WTC11 (cell line): ENCODE data around the gene FAM240A. TPM values are rescaled to one million over a fixed set of nuclear protein-coding genes. Genes with fewer than 3 reads are reported as not detected.

Experiments
- ATAC-seq: fragments of 200-7000 bp; cut with Tn5 transposase; 2 replicates; pipeline ENCODE4 v1.10.0; 2021; ENCODE audit warnings: mild to moderate bottlenecking, moderate library complexity
- CTCF ChIA-PET: fragments of 300-600 bp; sonication (Branson Sonifier 250); formaldehyde crosslinking; loops from one replicate; lab custom pipeline; 2021; ENCODE audit warnings: antibody characterized with exemption; lab: Charles Lee
- POLR2A ChIA-PET: fragments of 350-600 bp; sonication (Branson Sonifier 250); formaldehyde crosslinking; loops from one replicate; lab custom pipeline; 2021; ENCODE audit warnings: antibody characterized with exemption; lab: Charles Lee
- DNase-seq: peaks from one replicate; pipeline ENCODE4 v3.0.0; 2021; ENCODE audit warnings: low spot score
- H3K27ac Mint-ChIP-seq: 2 replicates; pipeline ENCODE4 v1.8.0; 2021; ENCODE audit warnings: mixed read lengths
- H3K27me3 Mint-ChIP-seq: 2 replicates; pipeline ENCODE4 v1.8.0; 2021; ENCODE audit warnings: low read depth, mild to moderate bottlenecking, moderate library complexity, mixed read lengths
- H3K36me3 Mint-ChIP-seq: 2 replicates; pipeline ENCODE4 v1.8.0; 2021; ENCODE audit warnings: mixed read lengths
- H3K4me1 Mint-ChIP-seq: 2 replicates; pipeline ENCODE4 v1.8.0; 2022; ENCODE audit warnings: mixed read lengths
- H3K4me3 Mint-ChIP-seq: 2 replicates; pipeline ENCODE4 v1.8.0; 2021; ENCODE audit warnings: mild to moderate bottlenecking, moderate library complexity, mixed read lengths
- H3K9me3 Mint-ChIP-seq: 2 replicates; pipeline ENCODE4 v1.8.0; 2021; ENCODE audit warnings: mixed read lengths
- CREM ChIP-seq: sonication (generic); formaldehyde crosslinking; IDR thresholded peaks from 2 replicates; pipeline ENCODE4 v1.8.1; 2022; ENCODE audit warnings: mild to moderate bottlenecking, missing genetic modification reagents, moderate library complexity
- E2F4 ChIP-seq: sonication (generic); formaldehyde crosslinking; IDR thresholded peaks from 2 replicates; pipeline ENCODE4 v1.8.1; 2022; ENCODE audit warnings: low read depth, mild to moderate bottlenecking, moderate library complexity, missing genetic modification reagents, borderline replicate concordance
- ESRRA ChIP-seq: sonication (generic); formaldehyde crosslinking; IDR thresholded peaks from 2 replicates; pipeline ENCODE4 v1.8.1; 2022; ENCODE audit warnings: mild to moderate bottlenecking, missing genetic modification reagents, borderline replicate concordance
- FOXK1 ChIP-seq: sonication (generic); formaldehyde crosslinking; IDR thresholded peaks from 2 replicates; pipeline ENCODE4 v1.8.0; 2022; ENCODE audit warnings: mild to moderate bottlenecking, moderate library complexity, missing genetic modification reagents
- JAZF1 ChIP-seq: fragments of 250-450 bp; sonication (Bioruptor Pico); IDR thresholded peaks from 2 replicates; pipeline ENCODE4 v1.9.0; 2021; ENCODE audit warnings: moderate library complexity, mild to moderate bottlenecking, inconsistent platforms
- NFE2L1 ChIP-seq: sonication (generic); formaldehyde crosslinking; IDR thresholded peaks from 2 replicates; pipeline ENCODE4 v1.8.1; 2023; ENCODE audit warnings: missing genetic modification reagents
- RORB ChIP-seq: fragments of 250-450 bp; sonication (Bioruptor Pico); IDR thresholded peaks from 2 replicates; pipeline ENCODE4 v1.9.0; 2021; ENCODE audit warnings: mild to moderate bottlenecking
- SOX15 ChIP-seq: fragments of 250-450 bp; sonication (Bioruptor Pico); IDR thresholded peaks from 2 replicates; pipeline ENCODE4 v1.9.0; 2021; ENCODE audit warnings: mild to moderate bottlenecking
- TCF7 ChIP-seq: sonication (generic); formaldehyde crosslinking; IDR thresholded peaks from 2 replicates; pipeline ENCODE4 v1.8.0; 2022; ENCODE audit warnings: mild to moderate bottlenecking, low read depth, missing genetic modification reagents, moderate library complexity
- USF2 ChIP-seq: sonication (generic); formaldehyde crosslinking; IDR thresholded peaks from 2 replicates; pipeline ENCODE4 v1.8.1; 2023; ENCODE audit warnings: mild to moderate bottlenecking, missing genetic modification reagents, moderate library complexity
- ZMAT4 ChIP-seq: fragments of 250-450 bp; sonication (Bioruptor Pico); IDR thresholded peaks from 2 replicates; pipeline ENCODE4 v1.9.0; 2021; ENCODE audit warnings: mild to moderate bottlenecking
- ZNF121 ChIP-seq: sonication (generic); formaldehyde crosslinking; IDR thresholded peaks from 2 replicates; pipeline ENCODE4 v1.8.0; 2023; ENCODE audit warnings: missing genetic modification reagents
- ZNF219 ChIP-seq: sonication (generic); formaldehyde crosslinking; IDR thresholded peaks from 2 replicates; pipeline ENCODE4 v1.8.0; 2023; ENCODE audit warnings: missing genetic modification reagents, mild to moderate bottlenecking, borderline replicate concordance
- ZNF423 ChIP-seq: fragments of 250-450 bp; sonication (Bioruptor Pico); IDR thresholded peaks from 2 replicates; pipeline ENCODE4 v2.1.2; 2022; ENCODE audit warnings: mild to moderate bottlenecking, moderate library complexity
- total RNA-seq: library from RNA; stranded (reverse); gene quantifications from 3 replicates; pipeline ENCODE4 v1.2.3, GENCODE V29; 2021
- TF ChIP-seq, protein P1 (sequence below): fragments of 200-600 bp; IDR thresholded peaks from 2 replicates; pipeline ENCODE4 v1.8.0; 2022; ENCODE audit warnings: antibody characterized with exemption
- TF ChIP-seq, protein P2 (sequence below): sonication (generic); formaldehyde crosslinking; IDR thresholded peaks from 2 replicates; pipeline ENCODE4 v1.8.1; 2023; ENCODE audit warnings: mild to moderate bottlenecking, missing genetic modification reagents, moderate library complexity

Gene FAM240A
- total RNA-seq, 1 experiment from 2014 or later = 0.13 TPM

GRCh38 chr3:46664188-46664970 is 52.1 kb downstream of the FAM240A start:
- H3K36me3 Mint-ChIP-seq = no peaks in the 10 kb centered on the region
- ChIA-PET CTCF (interaction anchor here (0.5 to 5.5 kb wide), 34 partner anchors 9 to 335 kb away, joined by 3 to 33 read pairs (median 4); partner anchors contain the start of genes ALS2CL and PRSS50), POLR2A (no interaction called here)
- H3K4me1 Mint-ChIP-seq = peaks cover 47% of the 10 kb centered on the region
- no peak for ATAC-seq
- no peaks in the 10 kb centered on the region for H3K9me3 Mint-ChIP-seq
- no peak for TF ChIP-seq USF2
- DNase-seq = no peak
- H3K27ac Mint-ChIP-seq = no peak overlapping the region
- no peaks in the 10 kb centered on the region; the same call in 1 of the 2 replicates for H3K27me3 Mint-ChIP-seq
- no peak overlapping the region for H3K4me3 Mint-ChIP-seq

GRCh38 chr3:46664971-46665762 is 52.8 kb downstream of the FAM240A start:
- Mint-ChIP-seq H3K4me1 (peaks cover 39% of the 10 kb centered on the region), H3K4me3 (no peak overlapping the region), H3K9me3 (no peaks in the 10 kb centered on the region), H3K27me3 (no peaks in the 10 kb centered on the region; the same call in 1 of the 2 replicates), H3K27ac (no peak overlapping the region), H3K36me3 (no peaks in the 10 kb centered on the region)
- no peak for TF ChIP-seq CREM (CRISPR knock-in tag)
- TF ChIP-seq ESRRA = no peak
- TF ChIP-seq, protein P1, sequence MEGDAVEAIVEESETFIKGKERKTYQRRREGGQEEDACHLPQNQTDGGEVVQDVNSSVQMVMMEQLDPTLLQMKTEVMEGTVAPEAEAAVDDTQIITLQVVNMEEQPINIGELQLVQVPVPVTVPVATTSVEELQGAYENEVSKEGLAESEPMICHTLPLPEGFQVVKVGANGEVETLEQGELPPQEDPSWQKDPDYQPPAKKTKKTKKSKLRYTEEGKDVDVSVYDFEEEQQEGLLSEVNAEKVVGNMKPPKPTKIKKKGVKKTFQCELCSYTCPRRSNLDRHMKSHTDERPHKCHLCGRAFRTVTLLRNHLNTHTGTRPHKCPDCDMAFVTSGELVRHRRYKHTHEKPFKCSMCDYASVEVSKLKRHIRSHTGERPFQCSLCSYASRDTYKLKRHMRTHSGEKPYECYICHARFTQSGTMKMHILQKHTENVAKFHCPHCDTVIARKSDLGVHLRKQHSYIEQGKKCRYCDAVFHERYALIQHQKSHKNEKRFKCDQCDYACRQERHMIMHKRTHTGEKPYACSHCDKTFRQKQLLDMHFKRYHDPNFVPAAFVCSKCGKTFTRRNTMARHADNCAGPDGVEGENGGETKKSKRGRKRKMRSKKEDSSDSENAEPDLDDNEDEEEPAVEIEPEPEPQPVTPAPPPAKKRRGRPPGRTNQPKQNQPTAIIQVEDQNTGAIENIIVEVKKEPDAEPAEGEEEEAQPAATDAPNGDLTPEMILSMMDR = no peak
- TF ChIP-seq E2F4 = no peak
- no peak for TF ChIP-seq TCF7
- no peak for TF ChIP-seq ZNF423
- TF ChIP-seq RORB (CRISPR knock-in tag) = no peak
- TF ChIP-seq SOX15 (CRISPR knock-in tag) = no peak
- TF ChIP-seq JAZF1 (CRISPR knock-in tag) = no peak
- no peak for TF ChIP-seq ZNF121 (CRISPR knock-in tag)
- POLR2A ChIA-PET = no interaction called here
- no peak for DNase-seq
- CTCF ChIA-PET = interaction anchor here (1.1 to 5.5 kb wide), 8 partner anchors 10 to 244 kb away, joined by 4 to 33 read pairs (median 8); partner anchors contain the start of gene ALS2CL
- no peak for ATAC-seq

GRCh38 chr3:46665763-46666452 is 53.6 kb downstream of the FAM240A start:
- no peak for TF ChIP-seq ZNF219 (CRISPR knock-in tag)
- no peak for TF ChIP-seq NFE2L1 (CRISPR knock-in tag)
- no peak for TF ChIP-seq ZMAT4 (CRISPR knock-in tag)
- TF ChIP-seq, protein P2, sequence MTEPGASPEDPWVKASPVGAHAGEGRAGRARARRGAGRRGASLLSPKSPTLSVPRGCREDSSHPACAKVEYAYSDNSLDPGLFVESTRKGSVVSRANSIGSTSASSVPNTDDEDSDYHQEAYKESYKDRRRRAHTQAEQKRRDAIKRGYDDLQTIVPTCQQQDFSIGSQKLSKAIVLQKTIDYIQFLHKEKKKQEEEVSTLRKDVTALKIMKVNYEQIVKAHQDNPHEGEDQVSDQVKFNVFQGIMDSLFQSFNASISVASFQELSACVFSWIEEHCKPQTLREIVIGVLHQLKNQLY (CRISPR knock-in tag) = no peak
- no peak for TF ChIP-seq FOXK1 (CRISPR knock-in tag)
- ATAC-seq (no peak), DNase-seq (no peak)
- Mint-ChIP-seq H3K36me3 (no peaks in the 10 kb centered on the region), H3K4me3 (no peak overlapping the region), H3K27me3 (no peaks in the 10 kb centered on the region; the same call in 1 of the 2 replicates), H3K9me3 (no peaks in the 10 kb centered on the region), H3K4me1 (peaks cover 32% of the 10 kb centered on the region), H3K27ac (no peak overlapping the region)
- ChIA-PET CTCF (no interaction called here), POLR2A (no interaction called here)
